Fibroblast of mammary gland (primary cell): Measurements from ENCODE around the gene TSPAN32.

ENCODE experiments used
- DNase-seq: peaks from one replicate; pipeline ENCODE4 v3.0.0-alpha.2; 2010; ENCODE audit warnings: low read depth
- H3K4me3 ChIP-seq: 2 replicates; pipeline ENCODE4 v1.5.1; 2011; ENCODE audit warnings: low read depth, mild to moderate bottlenecking, low read length, moderate library complexity; ENCODE audit not compliant: control insufficient read depth
- CTCF ChIP-seq: conservative IDR thresholded peaks from 2 replicates; pipeline ENCODE4 v1.5.1; 2011; ENCODE audit warnings: low read depth, low read length, inconsistent platforms; ENCODE audit not compliant: control insufficient read depth, insufficient read depth

Gene TSPAN32

GRCh38 chr11:2309251-2310072, 7.6 kb downstream of the TSPAN32 start:
- TF ChIP-seq CTCF: no peak
- no peak for DNase-seq
- no peak overlapping the region for H3K4me3 ChIP-seq

- no peak for DNase-seq
- no peak overlapping the region for H3K4me3 ChIP-seq
- no peak for TF ChIP-seq CTCF
Observed at GRCh38 chr11:2310073-2310785, 8.4 kb downstream of the TSPAN32 start.

- no peak for TF ChIP-seq CTCF
- no peak overlapping the region for H3K4me3 ChIP-seq
- DNase-seq: no peak
Observed at GRCh38 chr11:2310786-2311352, 9.1 kb downstream of the TSPAN32 start.

GRCh38 chr11:2311353-2312133, 9.7 kb downstream of the TSPAN32 start:
- no peak for TF ChIP-seq CTCF
- H3K4me3 ChIP-seq: no peak overlapping the region
- no peak for DNase-seq

GRCh38 chr11:2312232-2313042, 10.6 kb downstream of the TSPAN32 start:
- TF ChIP-seq CTCF: peak; percentile 11
- peak; percentile 87 for DNase-seq
- H3K4me3 ChIP-seq: no peak overlapping the region
